PC-3 (cell line): ENCODE results near the gene PLXNA4. TPM values are rescaled to one million over a fixed set of nuclear protein-coding genes. Genes with fewer than 3 reads are reported as not detected.

Experiments
- ATAC-seq: fragments of 200-7000 bp; cut with Tn5 transposase; 2 replicates; pipeline ENCODE4 v1.9.1; 2020; ENCODE audit warnings: mild to moderate bottlenecking, moderate library complexity
- Bru-seq: library from RNA; stranded (reverse); fragments of 400-500 nt; gene quantifications from one replicate; lab custom pipeline; 2021; lab: Mats Ljungman, UMichigan
- BruChase-seq, 2 experiments: library from RNA; stranded (reverse); fragments of 400-500 nt; gene quantifications; one replicate each; lab custom pipeline; 2021; lab: Mats Ljungman, UMichigan
- BruUV-seq: library from RNA; stranded (reverse); fragments of 400-500 nt; replicated peaks from 2 replicates; lab custom pipeline; 2021; lab: Mats Ljungman, UMichigan
- CTCF ChIA-PET: fragments of 300-600 bp; sonication (Branson Sonifier 250); formaldehyde crosslinking; loops from one replicate; lab custom pipeline; 2022; ENCODE audit warnings: antibody characterized with exemption; lab: Charles Lee
- POLR2A ChIA-PET: fragments of 300-600 bp; sonication (Branson Sonifier 250); formaldehyde crosslinking; loops from one replicate; lab custom pipeline; 2022; ENCODE audit warnings: antibody characterized with exemption; ENCODE audit not compliant: unreplicated experiment; lab: Charles Lee
- DNase-seq: peaks from one replicate; pipeline ENCODE4 v3.0.0-alpha.2; 2015
- H2AFZ ChIP-seq: fragments of 300-600 bp; sonication (generic); 2 replicates; pipeline ENCODE4 v1.6.0; 2016; ENCODE audit warnings: antibody characterized with exemption, low read length
- H3F3A ChIP-seq: fragments of 300-600 bp; sonication (generic); one replicate; pipeline ENCODE4 v1.6.0; 2017; ENCODE audit warnings: antibody characterized with exemption, low read length, control low read depth, mild to moderate bottlenecking; ENCODE audit not compliant: unreplicated experiment
- H3K27ac ChIP-seq: fragments of 300-600 bp; sonication (generic); 2 replicates; pipeline ENCODE4 v1.5.1; 2016; ENCODE audit warnings: mild to moderate bottlenecking, low read length
- H3K27me3 ChIP-seq: fragments of 300-600 bp; sonication (generic); 2 replicates; pipeline ENCODE4 v1.6.1; 2016; ENCODE audit warnings: low read length, mixed read lengths
- H3K36me3 ChIP-seq: fragments of 300-600 bp; sonication (generic); 2 replicates; pipeline ENCODE4 v1.6.1; 2016; ENCODE audit warnings: low read depth, mixed run types, low read length, mixed read lengths
- H3K4me1 ChIP-seq: fragments of 300-600 bp; sonication (generic); 2 replicates; pipeline ENCODE4 v1.5.1; 2016; ENCODE audit warnings: low read length; ENCODE audit not compliant: insufficient read depth
- H3K4me2 ChIP-seq: fragments of 300-600 bp; sonication (generic); 2 replicates; pipeline ENCODE4 v1.6.0; 2016; ENCODE audit warnings: low read length
- H3K4me3 ChIP-seq: fragments of 300-600 bp; sonication (generic); 2 replicates; pipeline ENCODE4 v1.5.1; 2016; ENCODE audit warnings: mild to moderate bottlenecking, low read length, mixed read lengths
- H3K79me2 ChIP-seq: fragments of 300-600 bp; sonication (generic); 2 replicates; pipeline ENCODE4 v1.6.1; 2017; ENCODE audit warnings: low read length, mixed read lengths
- H3K9ac ChIP-seq: fragments of 300-600 bp; sonication (generic); 2 replicates; pipeline ENCODE4 v1.6.0; 2016; ENCODE audit warnings: mild to moderate bottlenecking, low read length
- H3K9me2 ChIP-seq: fragments of 300-600 bp; sonication (generic); replicated peaks from 2 replicates; pipeline ENCODE4 v1.6.1; 2016; ENCODE audit warnings: mixed run types, low read length, mixed read lengths
- H3K9me3 ChIP-seq: fragments of 300-600 bp; sonication (generic); 2 replicates; pipeline ENCODE4 v1.6.1; 2016; ENCODE audit warnings: low read length, mixed read lengths
- H4K20me1 ChIP-seq: fragments of 300-600 bp; sonication (generic); 2 replicates; pipeline ENCODE4 v1.6.1; 2016; ENCODE audit warnings: low read length, mixed read lengths
- EZH2 ChIP-seq: fragments of 300-600 bp; sonication (generic); IDR thresholded peaks from one replicate; pipeline ENCODE4 v1.6.1; 2017; ENCODE audit warnings: antibody characterized with exemption, mild to moderate bottlenecking, low read length; ENCODE audit not compliant: unreplicated experiment
- EZH2phosphoT487 ChIP-seq: fragments of 300-600 bp; sonication (generic); IDR thresholded peaks from 2 replicates; pipeline ENCODE4 v1.6.1; 2018; ENCODE audit warnings: mild to moderate bottlenecking, antibody characterized with exemption, low read length, borderline replicate concordance
- intact Hi-C: fragments of 100-400 bp; cut with micrococcal nuclease; formaldehyde crosslinking; loops from 2 replicates; pipeline ENCODE4 v1.9.0; 2023
- long read RNA-seq: library from polyadenylated mRNA; unstranded; transcript quantifications from one replicate; pipeline ENCODE4 v2.0.0, GENCODE V29; 2021; ENCODE audit not compliant: unreplicated experiment
- total RNA-seq: library from RNA; depleted of rRNA; stranded (reverse); fragments of >200 nt; gene quantifications from 2 replicates; pipeline ENCODE4 v1.2.3, GENCODE V29; 2014; rRNA removed
- TF ChIP-seq, protein P1 (sequence below): fragments of 300-600 bp; sonication (generic); conservative IDR thresholded peaks from 2 replicates; pipeline ENCODE4 v1.5.1; 2017; ENCODE audit warnings: antibody characterized with exemption, low read depth, mild to moderate bottlenecking, low read length

The PLXNA4 gene
- 1.2 TPM in 2 replicates for total RNA-seq
- Bru-seq, nascent RNA = percentile 50 among the genes with signal in this experiment
- BruChase-seq, experiment 1, labeled RNA remaining after a 6-hour chase = percentile 43 among the genes with signal in this experiment
- BruChase-seq, experiment 2, labeled RNA remaining after a 2-hour chase = percentile 45 among the genes with signal in this experiment
- long read RNA-seq, partial matches to known transcripts = 13 of 25 reads
- long read RNA-seq, other reads (novel, unspliced or antisense) = 11 of 25 reads

DNA sequence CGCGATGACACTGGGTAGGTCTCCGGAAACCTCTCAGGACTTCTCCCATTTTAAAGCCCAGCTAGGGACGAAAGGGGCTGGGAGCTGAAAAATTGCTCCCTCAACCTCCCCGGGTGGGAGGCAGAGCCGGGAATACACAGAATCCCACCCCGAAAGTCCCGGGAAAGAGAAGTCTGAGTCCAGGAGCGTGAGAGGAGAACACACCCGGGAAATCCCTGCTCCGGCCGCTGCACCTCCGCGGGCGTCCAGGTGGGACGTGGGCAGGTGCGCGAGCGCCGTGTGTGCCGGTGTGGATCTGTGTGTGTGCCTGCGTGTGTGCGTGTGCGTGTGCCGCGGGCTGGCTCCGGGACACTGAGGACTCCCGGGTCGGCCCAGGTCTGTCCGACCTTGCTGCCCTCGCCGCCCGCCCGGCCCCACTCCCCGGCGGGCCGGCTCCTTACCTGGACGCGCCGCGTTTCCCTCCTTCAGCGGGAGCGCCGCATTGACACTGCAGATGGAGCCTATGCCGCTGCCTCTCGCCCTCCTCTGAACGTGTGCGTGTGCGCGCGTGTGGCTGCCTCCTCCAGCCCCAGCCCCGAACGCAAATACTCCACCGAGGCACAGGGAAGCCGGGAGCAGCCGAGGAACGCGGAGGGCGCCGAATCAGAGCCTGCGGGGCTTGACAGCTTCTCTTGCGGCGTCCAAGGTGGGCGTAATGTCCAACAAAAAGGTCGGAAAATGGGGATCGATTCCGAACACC is at the start of gene PLXNA4:
TSS of gene PLXNA4 (minus strand) at position 489 of the 739 bp plus-strand sequence. CDS start 67,777 bp downstream, outside the sequence.
- Histone ChIP-seq H3K4me1 (peaks cover 4% of the 10 kb centered on the region; the same call in 1 of the 2 replicates), H3K79me2 (no peaks in the 10 kb centered on the region), H2AFZ (peak within 1 kb of the TSS; percentile 83), H3K27ac (no peak within 1 kb of the TSS), H3F3A (no peaks in the 10 kb centered on the region), H3K36me3 (no peaks in the 10 kb centered on the region; the same call in 1 of the 2 replicates), H3K9ac (no peak within 1 kb of the TSS), H3K9me3 (no peaks in the 10 kb centered on the region), H3K27me3 (peaks cover 32% of the 10 kb centered on the region), H3K4me2 (peak within 1 kb of the TSS; percentile 96), H3K4me3 (peak within 1 kb of the TSS; percentile 77), H4K20me1 (no peaks in the 10 kb centered on the region), H3K9me2 (no peaks in the 10 kb centered on the region)
- peak; percentile 28 for DNase-seq
- ChIA-PET POLR2A (no interaction called here), CTCF (no interaction called here)
- peak; percentile 87 for TF ChIP-seq EZH2
- peak; percentile 50; the same call in 1 of the 2 replicates for TF ChIP-seq EZH2phosphoT487
- TF ChIP-seq, protein P1, sequence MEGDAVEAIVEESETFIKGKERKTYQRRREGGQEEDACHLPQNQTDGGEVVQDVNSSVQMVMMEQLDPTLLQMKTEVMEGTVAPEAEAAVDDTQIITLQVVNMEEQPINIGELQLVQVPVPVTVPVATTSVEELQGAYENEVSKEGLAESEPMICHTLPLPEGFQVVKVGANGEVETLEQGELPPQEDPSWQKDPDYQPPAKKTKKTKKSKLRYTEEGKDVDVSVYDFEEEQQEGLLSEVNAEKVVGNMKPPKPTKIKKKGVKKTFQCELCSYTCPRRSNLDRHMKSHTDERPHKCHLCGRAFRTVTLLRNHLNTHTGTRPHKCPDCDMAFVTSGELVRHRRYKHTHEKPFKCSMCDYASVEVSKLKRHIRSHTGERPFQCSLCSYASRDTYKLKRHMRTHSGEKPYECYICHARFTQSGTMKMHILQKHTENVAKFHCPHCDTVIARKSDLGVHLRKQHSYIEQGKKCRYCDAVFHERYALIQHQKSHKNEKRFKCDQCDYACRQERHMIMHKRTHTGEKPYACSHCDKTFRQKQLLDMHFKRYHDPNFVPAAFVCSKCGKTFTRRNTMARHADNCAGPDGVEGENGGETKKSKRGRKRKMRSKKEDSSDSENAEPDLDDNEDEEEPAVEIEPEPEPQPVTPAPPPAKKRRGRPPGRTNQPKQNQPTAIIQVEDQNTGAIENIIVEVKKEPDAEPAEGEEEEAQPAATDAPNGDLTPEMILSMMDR = no peak
- BruUV-seq = no TSS peak
- ATAC-seq = peak; percentile 33
- intact Hi-C loops = no loop called here

DNA sequence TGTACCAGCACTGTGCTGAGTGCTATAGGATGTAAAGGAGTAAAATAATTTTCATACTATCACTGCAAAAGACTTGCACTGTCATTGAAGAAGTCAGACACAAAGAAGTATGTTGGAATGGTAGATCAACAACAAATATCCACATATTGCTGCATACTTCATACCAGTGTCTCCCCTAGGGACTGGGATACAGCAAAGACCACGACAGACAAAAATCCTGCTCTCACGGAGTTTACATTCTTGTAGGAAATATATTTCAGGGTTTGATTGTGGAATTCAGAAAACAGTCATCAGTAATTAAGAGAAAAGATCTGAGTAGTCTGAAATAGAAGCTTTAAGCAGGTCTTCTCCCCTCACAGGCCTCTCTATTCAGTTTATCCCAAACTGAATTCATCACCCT is 49.4 kb upstream of the PLXNA4 start:
- Histone ChIP-seq H3K4me3 (no peak overlapping the region), H3F3A (no peaks in the 10 kb centered on the region), H3K9me2 (no peaks in the 10 kb centered on the region), H3K36me3 (no peaks in the 10 kb centered on the region), H4K20me1 (no peaks in the 10 kb centered on the region), H3K4me2 (no peak overlapping the region), H3K9me3 (no peaks in the 10 kb centered on the region), H3K4me1 (no peaks in the 10 kb centered on the region), H3K27ac (no peak overlapping the region), H2AFZ (no peak overlapping the region), H3K27me3 (peaks cover 51% of the 10 kb centered on the region), H3K9ac (no peak overlapping the region), H3K79me2 (no peaks in the 10 kb centered on the region)
- ChIA-PET POLR2A (no interaction called here), CTCF (no interaction called here)
- no peak for DNase-seq
- intact Hi-C loops = no loop called here
- ATAC-seq = no peak
- BruUV-seq = no TSS peak
- TF ChIP-seq, protein P1 = no peak

DNA sequence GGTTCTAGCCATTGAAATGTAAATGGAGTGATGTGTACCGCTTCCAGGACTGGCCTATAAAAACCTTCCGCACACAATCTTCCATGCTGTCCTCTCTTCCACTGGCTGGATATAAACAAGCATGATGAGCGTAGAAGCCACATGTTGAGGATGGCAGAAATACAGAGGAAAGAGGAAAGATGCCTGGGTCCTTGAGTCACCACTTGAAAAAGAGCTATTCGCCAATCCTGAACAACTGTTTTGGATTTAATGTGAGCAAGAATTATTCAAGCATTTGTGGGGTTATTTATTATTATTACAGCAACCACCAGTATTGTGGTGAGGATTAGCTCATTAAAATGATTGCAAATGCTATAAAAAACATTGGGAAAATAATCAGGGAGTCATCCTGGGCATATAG is 45.8 kb upstream of the PLXNA4 start:
- intact Hi-C loops = no loop called here
- TF ChIP-seq, protein P1 = no peak
- TF ChIP-seq EZH2 (no peak), EZH2phosphoT487 (no peak)
- Histone ChIP-seq H3K36me3 (no peaks in the 10 kb centered on the region), H3K79me2 (no peaks in the 10 kb centered on the region), H3K4me1 (no peaks in the 10 kb centered on the region), H3K9ac (no peak overlapping the region), H3K27me3 (peaks cover 27% of the 10 kb centered on the region), H3K9me2 (no peaks in the 10 kb centered on the region), H3K4me3 (no peak overlapping the region), H2AFZ (no peak overlapping the region), H3K9me3 (no peaks in the 10 kb centered on the region), H3K4me2 (no peak overlapping the region), H3F3A (no peaks in the 10 kb centered on the region), H3K27ac (no peak overlapping the region), H4K20me1 (no peaks in the 10 kb centered on the region)
- no peak for ATAC-seq
- BruUV-seq = no TSS peak
- no peak for DNase-seq
- ChIA-PET CTCF (no interaction called here), POLR2A (no interaction called here)
